Lung (tissue), 12 donors: ENCODE measurements around the gene BRD2. TPM values are rescaled to one million over a fixed set of nuclear protein-coding genes. Genes with fewer than 3 reads are reported as not detected.
A peak's percentile ranks its signal among the peaks of the same experiment; 100 is the strongest.

Experiments used
- ATAC-seq: fragments of 200-7000 bp; cut with Tn5 transposase; one replicate; pipeline ENCODE4 v1.9.1; 2020; ENCODE audit warnings: moderate number of reproducible peaks; ENCODE audit not compliant: insufficient read depth, low FRiP score
- DNase-seq, 3 donors: peaks; one replicate each; pipeline ENCODE4 v3.0.0-alpha.2; 2013 to 2017
- H3K27ac ChIP-seq, 2 donors: one replicate each; pipeline ENCODE4 v1.5.1; 2013; ENCODE audit warnings: mild to moderate bottlenecking in 2 of 2, moderate library complexity in 2 of 2, control low read depth in 1 of 2, inconsistent platforms in 1 of 2, low read depth in 1 of 2, low read length in 1 of 2
- H3K27me3 ChIP-seq, 3 donors: one replicate each; pipeline ENCODE4 v1.5.1; 2013; ENCODE audit warnings: low read length in 2 of 3; ENCODE audit not compliant: control insufficient read depth in 3 of 3, insufficient read depth in 3 of 3
- H3K36me3 ChIP-seq, 4 donors: one replicate each; pipeline ENCODE4 v1.5.1; 2013; ENCODE audit warnings: low read length in 4 of 4, mild to moderate bottlenecking in 1 of 4, moderate library complexity in 1 of 4; ENCODE audit not compliant: control insufficient read depth in 4 of 4, insufficient read depth in 4 of 4
- H3K4me1 ChIP-seq, 5 donors: one replicate each; pipeline ENCODE4 v1.5.1; 2013; ENCODE audit warnings: low read length in 5 of 5, mild to moderate bottlenecking in 2 of 5, moderate library complexity in 1 of 5; ENCODE audit not compliant: control insufficient read depth in 5 of 5, insufficient read depth in 5 of 5
- H3K4me3 ChIP-seq: one replicate; pipeline ENCODE4 v1.5.1; 2013; ENCODE audit warnings: mild to moderate bottlenecking, control low read depth, moderate library complexity
- H3K9ac ChIP-seq, 2 donors: one replicate each; pipeline ENCODE4 v1.5.1; 2013; ENCODE audit warnings: low read length in 2 of 2, control low read depth in 1 of 2; ENCODE audit not compliant: insufficient read depth in 1 of 2
- H3K9me3 ChIP-seq, 4 donors: one replicate each; pipeline ENCODE4 v1.5.1; 2013; ENCODE audit warnings: low read length in 3 of 4, mild to moderate bottlenecking in 1 of 4, moderate library complexity in 1 of 4; ENCODE audit not compliant: control insufficient read depth in 4 of 4, insufficient read depth in 3 of 4
- CTCF ChIP-seq: IDR thresholded peaks from 2 replicates; pipeline ENCODE4 v1.5.1; 2012; ENCODE audit warnings: mild to moderate bottlenecking; ENCODE audit errors: control extremely low read depth, extremely low read depth
- WGBS, 2 donors: extraction: QIAGEN DNeasy Blood & Tissue Kit; methylation state at CpG; one replicate each; pipeline ENCODE4 v1.1.7; 2013; 5-methylcytosine and 5-hydroxymethylcytosine counted together
- polyA plus RNA-seq, 2 donors: library from polyadenylated mRNA; stranded (reverse); fragments of 200-250 nt; gene quantifications; one replicate each; pipeline ENCODE4 v1.2.1, GENCODE V29; 2013
- total RNA-seq, 2 donors: library from RNA; depleted of rRNA in 1 of 2; stranded (reverse); fragments of >200 nt in 1 of 2; gene quantifications; one replicate each; pipeline ENCODE4 v1.2.1, GENCODE V29; 2014 to 2021
- donor health status: control.
- donor health status: control.
- donor health status: Bipolar disorder and iron deficiency.
- donor health status: healthy.
- donor health status: DM: yes; HTN: yes; CAD: no.

BRD2 gene
- total and polyA plus RNA-seq, 4 donors: 114 to 178 (median 148) TPM

- H3K27ac ChIP-seq: peak overlapping the region in 1 of 2 donors; percentile 88
- H3K4me1 ChIP-seq: peaks cover 0 to 5% (median 0%) of the 10 kb centered on the region in 5 donors
- DNase-seq: no peak
- WGBS, 2 donors: 52 to 74% methylated on average over 3 of the region's 3 CpGs
- H3K4me3 ChIP-seq: no peak overlapping the region
- H3K36me3 ChIP-seq: no peaks in the 10 kb centered on the region
- TF ChIP-seq CTCF: no peak
- no peaks in the 10 kb centered on the region for H3K9me3 ChIP-seq
- peaks cover 0 to 16% (median 2%) of the 10 kb centered on the region in 3 donors for H3K27me3 ChIP-seq
- H3K9ac ChIP-seq: no peak overlapping the region
- no peak for ATAC-seq
These were observed 61.9 kb downstream of the BRD2 start for GRCh38 chr6:33030245-33030644.

Other genes starting within 250 kb of the BRD2 start
- gene HLA-DQA2, start 227.2 kb upstream of the BRD2 start, total RNA-seq: 10 to 100 TPM in 1 of 2 donors, 1 to 10 TPM in 1; 1.8 to 15.3 TPM
- gene HLA-DQA2, start 227.2 kb upstream of the BRD2 start, polyA plus RNA-seq: under 1 TPM; 0.22 to 0.86 TPM
- 10 to 100 TPM in 1 of 2 donors, not detected in 1; 56.3 TPM for gene HLA-DQB2, start 205.1 kb upstream of the BRD2 start, total RNA-seq
- 1 to 10 TPM in 1 of 2 donors, under 1 TPM in 1; 0.74 to 1.9 TPM for gene HLA-DQB2, start 205.1 kb upstream of the BRD2 start, polyA plus RNA-seq
- 1 to 10 TPM; 1.3 to 1.4 TPM for gene HLA-DOB, start 151.6 kb upstream of the BRD2 start, total RNA-seq
- 1 to 10 TPM; 1.2 to 2.7 TPM for gene HLA-DOB, start 151.6 kb upstream of the BRD2 start, polyA plus RNA-seq
- gene TAP2, start 129.9 kb upstream of the BRD2 start, total RNA-seq: 10 to 100 TPM; 15.2 to 63.2 TPM
- 10 to 100 TPM; 25.3 to 58.7 TPM for gene TAP2, start 129.9 kb upstream of the BRD2 start, polyA plus RNA-seq
- 10 to 100 TPM; 40.4 to 79.0 TPM for gene PSMB8, start 124.5 kb upstream of the BRD2 start, total RNA-seq
- 100 to 1,000 TPM; 132 to 216 TPM for gene PSMB8, start 124.5 kb upstream of the BRD2 start, polyA plus RNA-seq
- gene TAP1, start 114.9 kb upstream of the BRD2 start, total RNA-seq: 10 to 100 TPM; 32.6 to 52.1 TPM
- 100 to 1,000 TPM in 1 of 2 donors, 10 to 100 TPM in 1; 63.6 to 181 TPM for gene TAP1, start 114.9 kb upstream of the BRD2 start, polyA plus RNA-seq
- gene PSMB9, start 114.4 kb upstream of the BRD2 start, total RNA-seq: 10 to 100 TPM; 14.4 to 56.6 TPM
- gene PSMB9, start 114.4 kb upstream of the BRD2 start, polyA plus RNA-seq: 100 to 1,000 TPM in 1 of 2 donors, 10 to 100 TPM in 1; 67.2 to 183 TPM
- 10 to 100 TPM; 42.3 to 76.7 TPM for gene HLA-DMB, start 27.6 kb upstream of the BRD2 start, total RNA-seq
- gene HLA-DMB, start 27.6 kb upstream of the BRD2 start, polyA plus RNA-seq: 10 to 100 TPM; 50.1 to 52.2 TPM
- gene HLA-DMA, start 15.5 kb upstream of the BRD2 start, total RNA-seq: 100 to 1,000 TPM in 1 of 2 donors, 10 to 100 TPM in 1; 76.8 to 130 TPM
- 100 to 1,000 TPM; 106 to 240 TPM for gene HLA-DMA, start 15.5 kb upstream of the BRD2 start, polyA plus RNA-seq
- 10 to 100 TPM; 20.7 to 26.4 TPM for gene HLA-DOA, start 41.0 kb downstream of the BRD2 start, total RNA-seq
- 10 to 100 TPM in 1 of 2 donors, 1 to 10 TPM in 1; 4.6 to 12.8 TPM for gene HLA-DOA, start 41.0 kb downstream of the BRD2 start, polyA plus RNA-seq
- 100 to 1,000 TPM in 1 of 2 donors, 10 to 100 TPM in 1; 96.2 to 321 TPM for gene HLA-DPA1, start 105.1 kb downstream of the BRD2 start, total RNA-seq
- gene HLA-DPA1, start 105.1 kb downstream of the BRD2 start, polyA plus RNA-seq: 100 to 1,000 TPM; 105 to 184 TPM
- gene HLA-DPB1, start 107.4 kb downstream of the BRD2 start, total RNA-seq: 100 to 1,000 TPM in 1 of 2 donors, 10 to 100 TPM in 1; 69.8 to 235 TPM
- 100 to 1,000 TPM; 170 to 240 TPM for gene HLA-DPB1, start 107.4 kb downstream of the BRD2 start, polyA plus RNA-seq
- 1 to 10 TPM in 1 of 2 donors, under 1 TPM in 1; 0.77 to 2.4 TPM for gene COL11A2, start 223.9 kb downstream of the BRD2 start, total RNA-seq
- gene COL11A2, start 223.9 kb downstream of the BRD2 start, polyA plus RNA-seq: 1 to 10 TPM in 1 of 2 donors, under 1 TPM in 1; 0.32 to 1.0 TPM
- 10 to 100 TPM; 27.4 to 38.7 TPM for gene RXRB, start 232.1 kb downstream of the BRD2 start, total RNA-seq
- gene RXRB, start 232.1 kb downstream of the BRD2 start, polyA plus RNA-seq: 10 to 100 TPM; 28.6 to 33.6 TPM
- gene SLC39A7, start 232.3 kb downstream of the BRD2 start, total RNA-seq: 100 to 1,000 TPM in 1 of 2 donors, 10 to 100 TPM in 1; 53.6 to 137 TPM
- 100 to 1,000 TPM in 1 of 2 donors, 10 to 100 TPM in 1; 63.4 to 164 TPM for gene SLC39A7, start 232.3 kb downstream of the BRD2 start, polyA plus RNA-seq
- 10 to 100 TPM; 19.0 to 22.7 TPM for gene HSD17B8, start 236.1 kb downstream of the BRD2 start, total RNA-seq
- gene HSD17B8, start 236.1 kb downstream of the BRD2 start, polyA plus RNA-seq: 10 to 100 TPM; 19.6 to 19.7 TPM
- 10 to 100 TPM; 30.0 to 46.6 TPM for gene RING1, start 239.9 kb downstream of the BRD2 start, total RNA-seq
- gene RING1, start 239.9 kb downstream of the BRD2 start, polyA plus RNA-seq: 10 to 100 TPM; 34.2 to 43.6 TPM